Smooth muscle cell of bladder (primary cell): ENCODE data around the gene PCLO. TPM values are rescaled to one million over a fixed set of nuclear protein-coding genes. Genes with fewer than 3 reads are reported as not detected.

Experiments used
- total RNA-seq: library from RNA; depleted of rRNA; stranded (reverse); fragments of >200 nt; gene quantifications from 2 replicates; pipeline ENCODE4 v1.2.3, GENCODE V29; 2014

PCLO gene
- under 0.01 TPM in 2 replicates for total RNA-seq

GRCh38 chr7:83162402-83163256, at the start of gene PCLO:
TSS of gene PCLO (minus strand) at chr7:83162884. CDS start at chr7:83162592, 292 bp downstream.

